A549 (cell line): ENCODE measurements around the gene COMTD1.
"Not testable (repeated sequence)": the region's sequence is repeated elsewhere in the genome, so short reads cannot be mapped to it uniquely, and the experiment has no call there.

Source experiments
- BHLHE40 ChIP-seq: IDR thresholded peaks from 2 replicates; pipeline ENCODE4 v1.6.1; 2012; ENCODE audit warnings: low read depth, low read length, inconsistent platforms
- CHD2 ChIP-seq: fragments of 150-350 bp; IDR thresholded peaks from 2 replicates; pipeline ENCODE4 v1.6.1; 2014; ENCODE audit warnings: low read length; ENCODE audit not compliant: partially characterized antibody
- CTCF ChIP-seq: fragments of >200 bp; sonication (Bioruptor Twin); formaldehyde crosslinking; IDR thresholded peaks from 3 replicates; pipeline ENCODE4 v1.5.1; 2016
- FOXS1 ChIP-seq: fragments of 250-450 bp; sonication (Bioruptor Pico); IDR thresholded peaks from 2 replicates; pipeline ENCODE4 v1.5.0; 2020; ENCODE audit warnings: mild to moderate bottlenecking, moderate library complexity
- HEYL ChIP-seq: fragments of 250-450 bp; sonication (Bioruptor Pico); IDR thresholded peaks from 2 replicates; pipeline ENCODE4 v1.8.0; 2021; ENCODE audit warnings: mild to moderate bottlenecking, moderate library complexity
- JUN ChIP-seq, 2 experiments: fragments of >200 bp; sonication (Bioruptor Twin); formaldehyde crosslinking; IDR thresholded peaks; 2 replicates in 1 of 2; 3 replicates in 1 of 2; pipeline ENCODE4 v1.6.1; 2016 to 2017
- NFE2L2 ChIP-seq: fragments of 150-350 bp; conservative IDR thresholded peaks from 2 replicates; pipeline ENCODE4 v1.6.1; 2014; ENCODE audit warnings: low read length
- POLR2A ChIP-seq: IDR thresholded peaks from 2 replicates; pipeline ENCODE4 v1.6.1; 2012; ENCODE audit warnings: mild to moderate bottlenecking, low read length
- REST ChIP-seq: fragments of 200-600 bp; sonication (generic); IDR thresholded peaks from 2 replicates; pipeline ENCODE4 v1.6.1; 2016; ENCODE audit warnings: antibody characterized with exemption, mild to moderate bottlenecking, moderate library complexity
- ZC3H11A ChIP-seq: fragments of 450-650 bp; IDR thresholded peaks from 2 replicates; pipeline ENCODE4 v1.6.1; 2014; ENCODE audit warnings: antibody characterized with exemption, mild to moderate bottlenecking

- TF ChIP-seq REST; CHD2; CTCF; JUN (IDR thresholded peaks at IDR 0.05); HEYL (CRISPR knock-in tag); BHLHE40; POLR2A; FOXS1 (CRISPR knock-in tag); NFE2L2; ZC3H11A: not testable (repeated sequence)
Measured at GRCh38 chr10:75188522-75188921, 47.2 kb downstream of the COMTD1 start.
